Activated CD4-positive, alpha-beta T cell treated with anti-CD3 and anti-CD28 coated beads for 36 hours (primary cell): Measurements from ENCODE around the gene FBXW4. TPM values are rescaled to one million over a fixed set of nuclear protein-coding genes. Genes with fewer than 3 reads are reported as not detected.

ENCODE experiments used
- ATAC-seq: fragments of 200-7000 bp; cut with Tn5 transposase; one replicate; pipeline ENCODE4 v1.10.0; 2021; ENCODE audit warnings: mild to moderate bottlenecking, moderate library complexity
- CTCF ChIA-PET: fragments of 350-600 bp; sonication (Branson Sonifier 250); formaldehyde crosslinking; loops from one replicate; lab custom pipeline; 2021; ENCODE audit warnings: antibody characterized with exemption; lab: Charles Lee
- POLR2A ChIA-PET: fragments of 350-600 bp; sonication (Branson Sonifier 250); formaldehyde crosslinking; loops from one replicate; lab custom pipeline; 2021; ENCODE audit warnings: antibody characterized with exemption, inconsistent platforms; lab: Charles Lee
- DNase-seq: peaks from one replicate; pipeline ENCODE4 v3.0.0-alpha.2; 2020
- H3K27ac Mint-ChIP-seq: one replicate; pipeline ENCODE4 v1.8.0; 2021; ENCODE audit warnings: mixed read lengths
- H3K27me3 Mint-ChIP-seq: one replicate; pipeline ENCODE4 v1.8.0; 2021; ENCODE audit warnings: mixed read lengths
- H3K36me3 Mint-ChIP-seq: one replicate; pipeline ENCODE4 v1.8.0; 2021; ENCODE audit warnings: low read depth, mixed read lengths
- H3K4me1 Mint-ChIP-seq: one replicate; pipeline ENCODE4 v1.8.0; 2021; ENCODE audit warnings: mixed read lengths
- H3K4me3 Mint-ChIP-seq: one replicate; pipeline ENCODE4 v1.8.0; 2021; ENCODE audit warnings: mild to moderate bottlenecking, moderate library complexity, mixed read lengths
- H3K9me3 Mint-ChIP-seq: one replicate; pipeline ENCODE4 v1.8.0; 2021; ENCODE audit warnings: low read depth, mixed read lengths
- intact Hi-C, 2 experiments: fragments of 100-400 bp; cut with DNase I in 1 of 2; cut with micrococcal nuclease in 1 of 2; formaldehyde crosslinking; loops; one replicate each; pipeline versions ENCODE4 v1.14.2 to v1.15.1; 2022 to 2024; cut with DNase I, micrococcal nuclease
- total RNA-seq, 2 experiments: library from RNA; stranded (reverse); gene quantifications; one replicate each; pipeline ENCODE4 v1.2.3, GENCODE V29; 2021

Gene FBXW4
- total RNA-seq, 2 experiments from 2014 or later = 34.7 to 36.3 TPM

GRCh38 chr10:101617824-101618568 is 77.0 kb downstream of the FBXW4 start:
- intact Hi-C loops = no loop called here
- Mint-ChIP-seq H3K27ac (no peak overlapping the region), H3K36me3 (peaks cover 2% of the 10 kb centered on the region), H3K4me1 (no peaks in the 10 kb centered on the region), H3K4me3 (no peak overlapping the region), H3K27me3 (no peaks in the 10 kb centered on the region), H3K9me3 (no peaks in the 10 kb centered on the region)
- ATAC-seq (no peak), DNase-seq (no peak)
- POLR2A ChIA-PET = interaction anchor here (1.0 kb wide), 1 partner anchor 163 kb away, joined by 3 read pairs; no protein-coding TSS in a partner anchor
- CTCF ChIA-PET = interaction anchor here (3.2 kb wide), 1 partner anchor 15 kb away, joined by 12 read pairs; no protein-coding TSS in a partner anchor

- Mint-ChIP-seq H3K4me1 (no peaks in the 10 kb centered on the region), H3K27me3 (no peaks in the 10 kb centered on the region), H3K27ac (no peak overlapping the region), H3K36me3 (peaks cover 2% of the 10 kb centered on the region), H3K9me3 (no peaks in the 10 kb centered on the region), H3K4me3 (no peak overlapping the region)
- POLR2A ChIA-PET = interaction anchor here (1.0 kb wide), 1 partner anchor 164 kb away, joined by 3 read pairs; no protein-coding TSS in a partner anchor
- no peak for DNase-seq
- no peak for ATAC-seq
- CTCF ChIA-PET = interaction anchor here (3.2 kb wide), 1 partner anchor 14 kb away, joined by 12 read pairs; no protein-coding TSS in a partner anchor
- intact Hi-C loops = no loop called here
Observed at GRCh38 chr10:101617102-101617823, 77.7 kb downstream of the FBXW4 start.

- POLR2A ChIA-PET = interaction anchor here (1.0 kb wide), 1 partner anchor 164 kb away, joined by 3 read pairs; no protein-coding TSS in a partner anchor
- H3K27ac Mint-ChIP-seq = no peak overlapping the region
- intact Hi-C loops = no loop called here
- no peaks in the 10 kb centered on the region for H3K27me3 Mint-ChIP-seq
- no peak overlapping the region for H3K4me3 Mint-ChIP-seq
- H3K9me3 Mint-ChIP-seq = no peaks in the 10 kb centered on the region
- no peak for DNase-seq
- H3K36me3 Mint-ChIP-seq = no peaks in the 10 kb centered on the region
- CTCF ChIA-PET = interaction anchor here (1.3 to 3.2 kb wide), 2 partner anchors 13 to 165 kb away, joined by 3 to 12 read pairs; no protein-coding TSS in a partner anchor
- ATAC-seq = no peak
- peaks cover 3% of the 10 kb centered on the region for H3K4me1 Mint-ChIP-seq
Observed at GRCh38 chr10:101616415-101617101, 78.4 kb downstream of the FBXW4 start.

GRCh38 chr10:101615525-101616116 is 79.3 kb downstream of the FBXW4 start:
- H3K4me1 Mint-ChIP-seq = peaks cover 8% of the 10 kb centered on the region
- ATAC-seq = no peak
- intact Hi-C loops = no loop called here
- no peak overlapping the region for H3K27ac Mint-ChIP-seq
- CTCF ChIA-PET = interaction anchor here (1.3 to 3.2 kb wide), 2 partner anchors 12 to 166 kb away, joined by 3 to 12 read pairs; no protein-coding TSS in a partner anchor
- DNase-seq = no peak
- no peaks in the 10 kb centered on the region for H3K27me3 Mint-ChIP-seq
- H3K4me3 Mint-ChIP-seq = no peak overlapping the region
- peaks cover 3% of the 10 kb centered on the region for H3K36me3 Mint-ChIP-seq
- H3K9me3 Mint-ChIP-seq = no peaks in the 10 kb centered on the region
- POLR2A ChIA-PET = no interaction called here

GRCh38 chr10:101614663-101615524 is 80.1 kb downstream of the FBXW4 start:
- no peak for DNase-seq
- Mint-ChIP-seq H3K27ac (no peak overlapping the region), H3K27me3 (no peaks in the 10 kb centered on the region), H3K4me3 (no peak overlapping the region), H3K36me3 (peaks cover 6% of the 10 kb centered on the region), H3K9me3 (no peaks in the 10 kb centered on the region), H3K4me1 (peaks cover 8% of the 10 kb centered on the region)
- intact Hi-C loops = no loop called here
- CTCF ChIA-PET = interaction anchor here (1.3 to 3.2 kb wide), 2 partner anchors 12 to 166 kb away, joined by 3 to 12 read pairs; no protein-coding TSS in a partner anchor
- POLR2A ChIA-PET = no interaction called here
- no peak for ATAC-seq

DNA sequence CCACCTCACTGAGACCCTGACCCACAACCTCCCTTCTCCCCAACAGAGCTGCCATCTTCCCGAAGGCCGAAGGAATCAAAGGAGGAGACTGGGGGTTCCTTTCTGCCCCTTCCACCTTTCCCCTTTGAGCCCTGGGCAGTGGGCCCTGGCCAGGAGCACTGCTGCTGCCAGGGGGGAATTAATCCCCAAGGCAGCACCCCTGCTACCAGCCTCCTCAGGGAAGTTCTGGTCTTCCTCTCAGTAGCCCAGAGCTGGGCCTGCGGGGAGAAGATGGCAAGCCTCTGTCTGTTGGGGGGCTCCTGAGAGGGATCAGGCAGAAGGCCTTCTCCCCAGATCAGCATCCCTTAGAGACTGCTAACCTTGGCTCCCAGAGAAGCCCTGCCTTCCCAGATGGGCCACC is 81.3 kb downstream of the FBXW4 start:
- peaks cover 12% of the 10 kb centered on the region for H3K36me3 Mint-ChIP-seq
- intact Hi-C loops = no loop called here
- ChIA-PET CTCF (interaction anchor here (1.0 kb wide), 1 partner anchor 169 kb away, joined by 3 read pairs; no protein-coding TSS in a partner anchor), POLR2A (no interaction called here)
- DNase-seq = no peak
- no peaks in the 10 kb centered on the region for H3K9me3 Mint-ChIP-seq
- H3K4me3 Mint-ChIP-seq = no peak overlapping the region
- peaks cover 8% of the 10 kb centered on the region for H3K4me1 Mint-ChIP-seq
- no peak for ATAC-seq
- no peaks in the 10 kb centered on the region for H3K27me3 Mint-ChIP-seq
- H3K27ac Mint-ChIP-seq = no peak overlapping the region

DNA sequence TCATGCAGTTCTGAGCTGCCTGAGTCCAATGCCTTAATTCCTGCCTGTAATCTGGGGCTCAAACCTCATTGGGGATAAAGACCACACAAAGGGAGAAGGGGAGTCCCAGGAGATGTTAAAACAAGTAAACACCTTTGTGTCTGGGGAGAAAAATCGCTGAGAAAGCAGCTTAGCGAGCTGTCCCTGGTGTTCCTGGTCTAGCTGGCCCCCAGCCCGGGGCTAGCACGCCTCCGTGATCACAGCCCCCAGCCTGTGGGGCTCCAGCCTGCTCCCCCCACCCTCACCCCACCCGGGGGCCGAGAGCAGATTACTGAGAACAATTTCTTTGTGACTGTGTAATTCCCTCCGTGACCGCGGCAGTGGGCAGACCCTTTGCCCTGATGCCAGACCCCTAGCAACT is 82.1 kb downstream of the FBXW4 start:
- Mint-ChIP-seq H3K27ac (no peak overlapping the region), H3K27me3 (no peaks in the 10 kb centered on the region), H3K4me1 (peaks cover 8% of the 10 kb centered on the region), H3K36me3 (peaks cover 12% of the 10 kb centered on the region), H3K9me3 (no peaks in the 10 kb centered on the region), H3K4me3 (no peak overlapping the region)
- no peak for DNase-seq
- ATAC-seq = no peak
- ChIA-PET POLR2A (no interaction called here), CTCF (interaction anchor here (1.0 kb wide), 1 partner anchor 170 kb away, joined by 3 read pairs; no protein-coding TSS in a partner anchor)
- intact Hi-C loops = no loop called here

DNA sequence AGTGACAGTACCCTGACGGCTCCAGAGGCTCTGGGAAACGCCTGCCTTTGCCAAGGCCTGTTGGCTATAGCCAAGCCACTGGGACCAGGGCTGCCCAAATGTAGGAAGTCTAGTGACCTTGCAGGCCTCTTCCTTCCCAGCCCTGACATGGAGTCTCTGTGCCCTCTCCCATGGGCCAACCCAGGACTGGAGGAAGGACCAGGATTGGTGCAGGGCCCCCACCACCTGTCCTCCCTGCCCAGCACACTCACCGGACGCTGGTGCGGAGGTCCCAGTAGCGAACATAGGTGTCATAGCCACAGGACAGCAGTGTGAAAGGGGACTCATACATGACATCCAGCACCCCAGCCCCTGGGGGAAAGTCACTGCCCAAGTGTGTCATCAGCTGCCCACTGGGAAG is 82.9 kb downstream of the FBXW4 start:
- Mint-ChIP-seq H3K9me3 (no peaks in the 10 kb centered on the region), H3K4me3 (no peak overlapping the region), H3K27me3 (no peaks in the 10 kb centered on the region), H3K36me3 (peaks cover 12% of the 10 kb centered on the region), H3K27ac (peak overlapping the region; percentile 60), H3K4me1 (peaks cover 8% of the 10 kb centered on the region)
- ChIA-PET POLR2A (no interaction called here), CTCF (no interaction called here)
- intact Hi-C loops = no loop called here
- ATAC-seq = no peak
- no peak for DNase-seq

DNA sequence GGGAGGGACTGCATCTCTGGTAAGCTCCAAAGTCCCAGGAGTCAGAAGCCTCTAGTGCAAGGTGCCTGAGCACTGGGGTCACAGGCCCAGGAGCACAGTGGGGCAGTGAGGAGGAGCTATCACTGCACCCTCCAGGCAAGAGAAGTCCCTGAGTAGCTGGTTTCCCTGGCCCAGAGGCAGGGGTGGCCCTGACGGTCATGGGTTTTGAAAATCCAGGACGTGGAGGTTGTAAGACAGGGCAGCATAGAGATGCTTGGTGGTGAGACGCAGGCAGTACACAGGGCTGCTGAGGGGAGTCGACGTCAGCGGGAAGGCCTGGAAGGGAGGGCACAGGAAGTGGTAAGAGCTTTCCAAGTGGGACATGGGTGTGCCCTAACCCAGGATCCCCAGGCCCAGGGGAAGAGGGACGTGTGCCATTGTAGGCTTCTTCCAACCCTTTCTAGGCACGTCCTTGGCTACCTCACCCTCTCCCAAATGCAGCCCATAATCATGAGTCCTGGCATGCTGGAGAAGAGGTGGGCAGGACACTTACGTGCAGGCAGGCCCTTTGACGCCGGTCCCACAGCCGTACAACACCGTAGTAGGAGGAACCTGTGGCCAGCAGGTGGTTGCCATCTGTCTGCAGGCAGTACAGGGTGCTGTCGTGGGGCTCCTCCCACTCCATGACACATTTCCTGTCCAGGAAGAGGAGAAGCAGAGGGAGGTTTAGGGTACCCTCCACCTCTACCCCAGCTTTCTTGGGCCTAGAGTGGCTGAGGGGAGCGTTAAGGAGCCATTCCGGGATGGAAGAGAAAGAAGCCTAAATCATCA is 83.7 kb downstream of the FBXW4 start:
- POLR2A ChIA-PET = no interaction called here
- CTCF ChIA-PET = interaction anchor here (0.6 to 0.7 kb wide), 2 partner anchors 19 to 55 kb away, joined by 3 read pairs; no protein-coding TSS in a partner anchor
- H3K27ac Mint-ChIP-seq = peak overlapping the region; percentile 65
- H3K9me3 Mint-ChIP-seq = no peaks in the 10 kb centered on the region
- DNase-seq = peak; percentile 49
- peak; percentile 84 for ATAC-seq
- no peaks in the 10 kb centered on the region for H3K27me3 Mint-ChIP-seq
- peaks cover 8% of the 10 kb centered on the region for H3K4me1 Mint-ChIP-seq
- intact Hi-C loops = no loop called here
- H3K4me3 Mint-ChIP-seq = no peak overlapping the region
- H3K36me3 Mint-ChIP-seq = peaks cover 14% of the 10 kb centered on the region
